CD4-positive, alpha-beta T cell (primary cell): Measurements from ENCODE around the gene RIPPLY2. TPM values are rescaled to one million over a fixed set of nuclear protein-coding genes. Genes with fewer than 3 reads are reported as not detected.

Experiments used
- ATAC-seq: fragments of 200-7000 bp; cut with Tn5 transposase; one replicate; pipeline ENCODE4 v1.10.0; 2022; ENCODE audit warnings: mild to moderate bottlenecking; ENCODE audit not compliant: poor library complexity
- CTCF ChIA-PET: fragments of 350-600 bp; sonication (Branson Sonifier 250); formaldehyde crosslinking; loops from one replicate; lab custom pipeline; 2021; ENCODE audit warnings: antibody characterized with exemption, inconsistent platforms; lab: Charles Lee
- POLR2A ChIA-PET: fragments of 350-600 bp; sonication (Branson Sonifier 250); formaldehyde crosslinking; loops from one replicate; lab custom pipeline; 2021; ENCODE audit warnings: antibody characterized with exemption, inconsistent platforms; lab: Charles Lee
- DNase-seq, 14 experiments: peaks; one replicate each; pipeline ENCODE4 v3.0.0-alpha.2; 2013 to 2020; ENCODE audit warnings: mixed read lengths in 2 of 14
- H3K27ac ChIP-seq, 2 donors: one replicate each; pipeline versions ENCODE4 v1.5.1 to v1.7.0; 2013; ENCODE audit warnings: low read length in 2 of 2, low read depth in 1 of 2, mild to moderate bottlenecking in 1 of 2
- H3K27me3 ChIP-seq, 2 experiments: 1 replicate in 1 of 2; 2 replicates in 1 of 2; pipeline versions ENCODE4 v1.6.1 to v1.7.0; 2013; ENCODE audit warnings: low read length in 2 of 2, control low read depth in 1 of 2, mild to moderate bottlenecking in 1 of 2, moderate library complexity in 1 of 2; ENCODE audit not compliant: insufficient read depth in 2 of 2, control insufficient read depth in 1 of 2
- H3K36me3 ChIP-seq: one replicate; pipeline ENCODE4 v1.6.1; 2013; ENCODE audit warnings: low read length, control low read depth; ENCODE audit not compliant: insufficient read depth
- H3K4me1 ChIP-seq: one replicate; pipeline ENCODE4 v1.6.1; 2013; ENCODE audit warnings: low read length, control low read depth; ENCODE audit not compliant: insufficient read depth
- H3K4me3 ChIP-seq: one replicate; pipeline ENCODE4 v1.5.1; 2013; ENCODE audit warnings: mild to moderate bottlenecking, low read length, moderate library complexity
- H3K9me3 ChIP-seq, 2 experiments: 1 replicate in 1 of 2; 2 replicates in 1 of 2; pipeline versions ENCODE4 v1.6.1 to v1.7.0; 2013; ENCODE audit warnings: low read length in 2 of 2, mild to moderate bottlenecking in 2 of 2, control low read depth in 1 of 2, moderate library complexity in 1 of 2; ENCODE audit not compliant: control insufficient read depth in 1 of 2, insufficient read depth in 1 of 2
- H3K27ac Mint-ChIP-seq: one replicate; pipeline ENCODE4 v1.8.0; 2020; ENCODE audit warnings: mixed read lengths
- H3K27me3 Mint-ChIP-seq: one replicate; pipeline ENCODE4 v1.8.0; 2021; ENCODE audit warnings: mixed read lengths
- H3K36me3 Mint-ChIP-seq: one replicate; pipeline ENCODE4 v1.8.0; 2021; ENCODE audit warnings: low read depth, mixed read lengths
- H3K4me1 Mint-ChIP-seq: one replicate; pipeline ENCODE4 v1.8.0; 2021; ENCODE audit warnings: low read depth, mixed read lengths
- H3K4me3 Mint-ChIP-seq: one replicate; pipeline ENCODE4 v1.8.0; 2020; ENCODE audit warnings: mild to moderate bottlenecking, mixed read lengths
- H3K9me3 Mint-ChIP-seq: one replicate; pipeline ENCODE4 v1.8.0; 2020; ENCODE audit warnings: mixed read lengths
- CTCF ChIP-seq: fragments of 200-600 bp; IDR thresholded peaks from one replicate; pipeline ENCODE4 v1.8.0; 2022; ENCODE audit warnings: antibody characterized with exemption, mild to moderate bottlenecking
- intact Hi-C, 2 experiments: fragments of 100-400 bp; cut with DNase I in 1 of 2; cut with micrococcal nuclease in 1 of 2; formaldehyde crosslinking; loops; one replicate each; pipeline versions ENCODE4 v1.15.1 to v1.9.0; 2023 to 2025; cut with DNase I, micrococcal nuclease
- total RNA-seq, 174 experiments: library from RNA in 2 of 174; stranded (reverse) in 2 of 174; gene quantifications; one replicate each; pipeline ENCODE4 v1.2.3 and lab custom pipeline; 2021 to 2026

RIPPLY2 gene
- total RNA-seq, 2 experiments from 2014 or later: not detected

- ATAC-seq (no peak), DNase-seq (no peak)
- Histone ChIP-seq H3K27me3 (no peaks in the 10 kb centered on the region), H3K4me3 (no peak overlapping the region), H3K9me3 (no peaks in the 10 kb centered on the region), H3K36me3 (no peaks in the 10 kb centered on the region), H3K27ac (no peak overlapping the region), H3K4me1 (peaks cover 5% of the 10 kb centered on the region)
- Mint-ChIP-seq H3K27ac (no peak overlapping the region), H3K9me3 (no peaks in the 10 kb centered on the region), H3K36me3 (peaks cover 30% of the 10 kb centered on the region), H3K4me3 (no peak overlapping the region), H3K27me3 (no peaks in the 10 kb centered on the region), H3K4me1 (peaks cover 71% of the 10 kb centered on the region)
- no peak for TF ChIP-seq CTCF
- ChIA-PET CTCF (no interaction called here), POLR2A (no interaction called here)
- intact Hi-C loops: no loop called here
Observed at GRCh38 chr6:83875843-83876242, 22.7 kb downstream of the RIPPLY2 start.

- no peaks in the 10 kb centered on the region for H3K36me3 ChIP-seq
- H3K4me1 ChIP-seq: peaks cover 2% of the 10 kb centered on the region
- Mint-ChIP-seq H3K27ac (no peak overlapping the region), H3K4me1 (peaks cover 45% of the 10 kb centered on the region), H3K4me3 (no peak overlapping the region), H3K27me3 (no peaks in the 10 kb centered on the region), H3K9me3 (no peaks in the 10 kb centered on the region), H3K36me3 (peaks cover 9% of the 10 kb centered on the region)
- no peaks in the 10 kb centered on the region for H3K27me3 ChIP-seq
- intact Hi-C loops: no loop called here
- no peak overlapping the region for H3K27ac ChIP-seq
- POLR2A ChIA-PET: interaction anchor here (1.0 kb wide), 1 partner anchor 20 kb away, joined by 3 read pairs; the partner anchor contains the start of gene CYB5R4
- no peak overlapping the region for H3K4me3 ChIP-seq
- CTCF ChIA-PET: no interaction called here
- DNase-seq: no peak
- TF ChIP-seq CTCF: no peak
- no peak for ATAC-seq
- H3K9me3 ChIP-seq: no peaks in the 10 kb centered on the region
Observed at GRCh38 chr6:83878902-83879644, 25.9 kb downstream of the RIPPLY2 start.

- Mint-ChIP-seq H3K4me3 (no peak overlapping the region), H3K9me3 (no peaks in the 10 kb centered on the region), H3K27ac (no peak overlapping the region), H3K36me3 (peaks cover 5% of the 10 kb centered on the region), H3K27me3 (no peaks in the 10 kb centered on the region), H3K4me1 (peaks cover 46% of the 10 kb centered on the region)
- ATAC-seq (no peak), DNase-seq (no peak)
- ChIA-PET POLR2A (interaction anchor here (1.0 kb wide), 1 partner anchor 20 kb away, joined by 3 read pairs; the partner anchor contains the start of gene CYB5R4), CTCF (no interaction called here)
- H3K4me3 ChIP-seq: no peak overlapping the region
- TF ChIP-seq CTCF: no peak
- intact Hi-C loops: loop anchor here in 1 of 2 experiments (5.0 kb wide), 1 partner anchor 1443 kb away; no protein-coding TSS in a partner anchor
- H3K9me3 ChIP-seq: no peaks in the 10 kb centered on the region
- H3K27me3 ChIP-seq: no peaks in the 10 kb centered on the region
- H3K36me3 ChIP-seq: no peaks in the 10 kb centered on the region
- peaks cover 2% of the 10 kb centered on the region for H3K4me1 ChIP-seq
- H3K27ac ChIP-seq: no peak overlapping the region
Observed at GRCh38 chr6:83879746-83880145, 26.6 kb downstream of the RIPPLY2 start.
